GM19455 (cell line): ENCODE results near the gene TM7SF2.

Experiments
- ATAC-seq: cut with Tn5 transposase; IDR thresholded peaks from one replicate; pipeline ENCODE4 v1.9.1; 2021; ENCODE audit not compliant: unreplicated experiment

TM7SF2 gene

DNA sequence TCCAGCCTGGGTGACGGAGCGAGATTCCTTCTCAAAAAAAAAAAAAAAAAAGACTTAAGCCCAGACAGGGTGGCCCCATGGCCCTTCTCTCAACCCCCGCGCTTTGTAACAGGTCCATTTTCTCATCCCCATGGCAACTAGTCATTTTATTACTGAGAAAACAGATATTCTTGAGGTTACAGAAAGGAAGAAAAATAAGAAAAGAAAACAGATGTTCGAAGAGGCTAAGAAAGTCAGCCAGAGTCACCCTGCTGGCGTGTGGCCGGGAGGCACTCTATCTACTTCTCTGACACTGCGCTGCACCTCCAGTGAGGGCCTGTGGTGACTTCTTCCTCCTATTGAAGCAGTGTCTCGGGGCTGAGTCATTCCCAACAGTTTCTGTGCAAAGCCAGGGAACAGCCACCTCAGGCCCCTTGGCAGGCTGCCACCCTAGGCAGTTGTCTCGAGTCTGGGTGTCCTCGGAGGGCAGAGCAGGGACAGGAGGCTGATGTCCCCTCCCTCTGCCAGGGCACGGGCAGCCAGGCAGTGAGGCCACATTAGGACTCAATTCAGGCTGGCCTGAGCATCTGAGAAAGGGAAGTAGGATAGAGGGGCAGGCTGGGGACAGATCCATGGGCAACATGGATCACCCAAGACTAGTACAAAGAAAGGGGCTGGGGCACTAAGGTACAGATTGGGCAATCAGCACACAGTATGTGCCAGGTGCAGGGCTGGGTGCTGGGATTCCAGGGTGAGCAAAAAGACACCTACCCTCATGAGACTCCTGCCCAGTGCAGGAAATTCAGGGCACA, 39.0 kb downstream of the TM7SF2 start:
- ATAC-seq = no peak

DNA sequence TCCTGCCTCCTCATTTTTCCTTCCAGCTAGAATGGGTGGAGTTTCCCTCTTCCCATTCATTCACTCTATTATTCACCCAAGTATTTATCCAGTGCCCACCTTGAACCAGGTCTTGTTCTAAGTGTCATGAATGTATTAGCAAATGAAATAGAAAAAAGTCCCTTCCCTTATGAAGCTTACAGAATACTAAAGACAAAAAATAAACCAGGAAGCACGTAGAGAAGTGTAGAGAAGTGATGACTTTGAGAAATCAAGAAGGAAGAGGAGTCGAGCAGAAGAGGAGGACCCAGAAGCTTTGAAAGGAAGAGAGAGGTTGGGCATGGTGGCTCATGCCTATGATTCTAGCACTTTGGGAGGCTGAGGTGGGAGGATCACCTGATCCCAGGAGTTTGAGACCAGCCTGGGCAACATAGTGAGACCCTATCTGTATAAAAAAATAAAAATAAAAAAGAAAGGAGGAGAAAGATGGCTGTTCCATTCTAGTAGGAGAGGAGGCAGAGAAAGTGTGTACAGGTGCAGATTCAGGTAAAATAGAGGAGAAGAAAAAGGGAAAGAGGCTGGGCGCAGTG, 39.7 kb downstream of the TM7SF2 start:
- no peak for ATAC-seq

DNA sequence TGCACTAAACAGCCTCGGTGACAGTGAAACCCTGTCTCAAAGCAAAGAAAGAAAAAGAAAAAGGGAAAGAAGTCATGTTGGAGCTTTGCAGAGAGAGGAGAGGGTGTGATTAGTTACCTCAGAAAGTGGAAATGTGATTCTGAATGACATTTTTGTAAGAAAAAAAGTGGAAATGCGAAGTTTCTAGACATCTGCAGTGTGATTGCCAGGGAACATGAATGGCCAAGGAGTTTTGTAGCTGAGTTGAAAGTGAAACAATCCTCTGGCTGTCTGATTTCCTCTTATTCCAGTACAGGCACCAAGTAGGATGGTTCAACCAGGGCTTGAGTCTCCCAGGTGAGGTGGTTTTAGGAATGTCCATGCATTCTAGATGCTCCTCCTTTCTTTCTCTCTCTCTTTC, 40.5 kb downstream of the TM7SF2 start:
- ATAC-seq = no peak

DNA sequence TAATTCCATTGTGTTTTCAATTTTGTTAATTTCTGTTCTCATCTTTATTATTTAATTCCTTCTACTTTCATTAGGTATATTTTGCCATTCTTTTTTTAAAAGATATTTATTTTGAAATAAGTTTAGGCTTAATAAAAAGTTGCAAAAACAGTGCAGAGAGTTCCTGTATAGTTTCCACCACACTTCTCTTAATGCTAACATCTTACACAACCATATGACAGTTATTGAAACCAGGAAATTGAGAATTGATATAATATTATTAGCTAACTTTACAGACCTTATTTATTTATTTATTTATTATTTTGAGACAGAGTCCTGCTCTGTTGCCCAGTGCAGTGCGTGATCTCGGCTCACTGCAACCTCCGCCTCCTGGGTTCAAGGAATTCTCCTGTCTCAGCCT, 44.6 kb downstream of the TM7SF2 start:
- ATAC-seq = no peak

DNA sequence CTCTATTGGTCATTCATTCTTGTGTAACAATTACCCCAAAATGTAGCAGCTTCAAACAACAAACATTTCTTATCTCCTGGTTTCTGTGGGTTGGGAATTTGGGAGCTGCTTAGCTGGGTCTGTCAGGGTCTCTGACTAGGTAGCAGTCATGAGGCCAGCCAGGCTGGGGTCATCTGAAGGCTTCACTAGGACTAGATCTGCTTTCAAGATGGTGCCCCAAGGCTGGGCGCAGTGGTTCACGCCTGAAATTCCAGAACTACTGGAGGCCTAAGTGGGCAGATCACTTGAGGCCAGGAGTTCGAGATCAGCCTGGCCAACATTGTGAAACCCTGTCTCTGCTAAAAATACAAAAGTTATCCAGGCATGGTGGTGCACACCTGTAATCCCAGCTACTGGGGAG, 45.3 kb downstream of the TM7SF2 start:
- ATAC-seq = no peak

DNA sequence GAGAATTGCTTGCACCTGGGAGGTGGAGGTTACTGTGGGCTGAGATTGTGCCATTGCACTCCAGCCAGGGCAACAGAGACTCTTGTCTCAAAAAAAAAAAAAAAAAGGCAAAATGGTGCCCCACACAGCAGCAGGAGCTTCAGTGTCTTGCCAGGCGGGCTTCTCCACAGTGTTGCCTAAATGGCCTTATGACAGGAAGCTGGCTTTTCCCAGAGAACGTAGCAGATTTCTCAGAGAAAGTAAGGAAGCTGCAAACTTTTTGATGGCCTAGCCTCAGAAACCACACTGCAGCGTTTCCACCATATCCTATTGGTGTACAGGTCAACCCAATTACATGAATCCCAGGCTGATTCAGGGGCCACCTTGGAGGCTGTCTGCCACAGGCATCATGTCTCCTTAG, 45.7 kb downstream of the TM7SF2 start:
- ATAC-seq = no peak

DNA sequence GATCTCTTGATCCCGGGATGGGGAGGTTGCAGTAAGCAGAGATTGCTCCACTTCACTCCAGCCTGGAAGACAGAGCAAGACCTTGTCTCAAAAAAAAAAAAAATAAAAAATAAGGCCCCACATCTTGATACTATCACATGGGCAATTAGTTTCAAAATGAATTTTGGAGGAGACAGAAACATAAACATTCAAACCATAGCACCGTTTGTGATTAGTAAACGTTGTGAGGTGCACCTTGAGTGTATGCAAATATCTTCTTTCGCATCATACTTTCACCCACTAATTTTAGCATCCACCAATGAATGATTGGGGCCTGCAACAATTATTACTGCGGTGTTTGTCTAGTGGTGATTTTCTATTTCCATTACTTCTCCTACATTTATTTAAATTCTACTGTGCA, 47.3 kb downstream of the TM7SF2 start:
- no peak for ATAC-seq

DNA sequence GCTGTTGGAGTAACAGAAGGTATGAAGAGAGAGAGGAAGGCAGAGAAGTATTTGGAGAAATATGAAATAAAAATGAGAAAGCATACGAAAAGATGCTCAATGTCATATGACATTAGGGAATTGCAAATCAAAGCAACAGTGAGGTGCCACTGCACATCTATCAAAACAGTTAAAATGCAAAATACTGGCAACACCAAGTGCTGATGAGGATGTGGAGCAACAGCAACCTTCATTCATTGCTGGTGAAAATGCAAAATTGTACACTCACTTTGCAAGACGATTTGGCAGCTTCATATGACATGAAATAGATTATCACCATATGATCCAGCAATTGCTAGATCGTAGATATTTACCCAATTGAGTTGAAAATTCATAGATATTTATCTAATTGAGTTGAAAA, 49.0 kb downstream of the TM7SF2 start:
- no peak for ATAC-seq

DNA sequence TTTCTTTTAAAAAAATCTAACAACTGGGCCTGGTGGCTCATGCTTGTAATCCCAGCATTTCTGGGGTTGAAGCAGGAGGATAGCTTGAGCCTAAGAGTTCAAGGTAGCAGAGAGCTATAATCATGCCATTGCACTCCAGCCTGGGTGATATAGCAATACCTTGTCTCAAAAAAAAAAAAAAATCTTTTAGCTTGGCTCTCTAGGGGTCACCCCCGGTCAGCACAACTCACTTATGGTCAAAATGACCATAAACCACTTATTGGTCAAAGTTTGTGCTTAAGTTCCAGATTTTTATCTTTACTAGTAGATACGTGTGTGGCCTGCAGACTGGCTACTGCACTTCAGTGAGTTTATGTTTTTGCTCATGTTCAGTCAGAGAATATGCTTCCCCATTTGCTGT, 52.0 kb downstream of the TM7SF2 start:
- no peak for ATAC-seq
